MM.1S (cell line): ENCODE results near the gene ISOC1.

ENCODE experiments used
- DNase-seq: peaks from one replicate; pipeline ENCODE4 v3.0.0-alpha.2; 2015
- H2AFZ ChIP-seq: fragments of 300-600 bp; sonication (generic); 2 replicates; pipeline ENCODE4 v1.6.0; 2016; ENCODE audit warnings: antibody characterized with exemption, low read length
- H3F3A ChIP-seq: fragments of 300-600 bp; sonication (generic); 2 replicates; pipeline ENCODE4 v1.6.1; 2016; ENCODE audit warnings: mild to moderate bottlenecking, antibody characterized with exemption, low read length, moderate library complexity, mixed read lengths; ENCODE audit not compliant: insufficient read depth
- H3K27ac ChIP-seq: fragments of 300-600 bp; sonication (generic); 2 replicates; pipeline ENCODE4 v1.5.1; 2016; ENCODE audit warnings: mild to moderate bottlenecking, low read length
- H3K27me3 ChIP-seq: fragments of 300-600 bp; sonication (generic); replicated peaks from 2 replicates; pipeline ENCODE4 v1.6.0; 2016; ENCODE audit warnings: low read length; ENCODE audit not compliant: insufficient read depth
- H3K36me3 ChIP-seq: fragments of 300-600 bp; sonication (generic); replicated peaks from 2 replicates; pipeline ENCODE4 v1.6.1; 2016; ENCODE audit warnings: mild to moderate bottlenecking, low read length, mixed read lengths; ENCODE audit not compliant: insufficient read depth
- H3K4me1 ChIP-seq: fragments of 300-600 bp; sonication (generic); 2 replicates; pipeline ENCODE4 v1.6.1; 2016; ENCODE audit warnings: low read length, mixed read lengths
- H3K4me2 ChIP-seq: fragments of 300-600 bp; sonication (generic); 2 replicates; pipeline ENCODE4 v1.6.0; 2016; ENCODE audit warnings: low read depth, low read length
- H3K4me3 ChIP-seq: fragments of 300-600 bp; sonication (generic); 2 replicates; pipeline ENCODE4 v1.5.1; 2016; ENCODE audit warnings: low read length, mixed read lengths
- H3K79me2 ChIP-seq: fragments of 300-600 bp; sonication (generic); 2 replicates; pipeline ENCODE4 v1.6.1; 2016; ENCODE audit warnings: mixed run types, low read length, mixed read lengths
- H3K9ac ChIP-seq: fragments of 300-600 bp; sonication (generic); 2 replicates; pipeline ENCODE4 v1.6.1; 2016; ENCODE audit warnings: low read length, mixed read lengths
- H3K9me2 ChIP-seq: fragments of 300-600 bp; sonication (generic); replicated peaks from 2 replicates; pipeline ENCODE4 v1.6.1; 2016; ENCODE audit warnings: mild to moderate bottlenecking, low read length, mixed read lengths; ENCODE audit not compliant: insufficient read depth
- H3K9me3 ChIP-seq: fragments of 300-600 bp; sonication (generic); replicated peaks from 2 replicates; pipeline ENCODE4 v1.6.1; 2016; ENCODE audit warnings: mild to moderate bottlenecking, low read length, mixed read lengths; ENCODE audit not compliant: insufficient read depth
- H4K20me1 ChIP-seq: fragments of 300-600 bp; sonication (generic); 2 replicates; pipeline ENCODE4 v1.6.1; 2016; ENCODE audit warnings: mild to moderate bottlenecking, low read length, moderate library complexity, mixed read lengths; ENCODE audit not compliant: insufficient read depth
- EZH2 ChIP-seq: fragments of 300-600 bp; sonication (generic); optimal IDR thresholded peaks from 2 replicates; pipeline ENCODE3; 2017; ENCODE audit warnings: low read depth, mild to moderate bottlenecking, antibody characterized with exemption, low read length, mixed read lengths
- EZH2phosphoT487 ChIP-seq: fragments of 300-600 bp; sonication (generic); IDR thresholded peaks from 2 replicates; pipeline ENCODE4 v1.6.1; 2018; ENCODE audit warnings: antibody characterized with exemption, low read length
- TF ChIP-seq, protein P1 (sequence below): fragments of 300-600 bp; sonication (generic); IDR thresholded peaks from 2 replicates; pipeline ENCODE4 v1.5.1; 2016; ENCODE audit warnings: antibody characterized with exemption, low read length, mixed read lengths

ISOC1 gene

DNA sequence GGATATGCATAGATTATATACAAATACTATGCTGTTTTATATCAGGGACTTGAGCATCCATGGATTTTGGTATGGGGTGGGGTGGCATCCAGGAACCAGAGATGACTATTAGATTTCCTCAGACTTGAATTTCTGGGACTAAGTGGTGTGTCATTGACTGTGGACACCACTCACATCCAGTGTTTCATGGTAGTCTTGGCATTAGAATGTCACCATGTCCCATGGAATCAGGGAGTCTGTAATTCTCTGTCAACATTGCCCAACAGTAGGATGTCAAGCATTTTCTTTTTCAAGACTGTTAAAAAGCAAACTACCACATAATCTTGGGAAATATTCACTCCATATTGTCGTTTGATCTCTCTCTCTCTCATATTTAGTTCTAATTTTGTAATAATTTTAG, 13.1 kb downstream of the ISOC1 start:
- no peak overlapping the region for H3K4me3 ChIP-seq
- H3K36me3 ChIP-seq = 0 out of 2 replicates have a peak, but pooled peaks cover 6% of the 10 kb centered on the region

GRCh38 chr5:129110742-129111141, 16.2 kb downstream of the ISOC1 start:
- Histone ChIP-seq H3K27ac (no peak overlapping the region), H3K27me3 (no peaks in the 10 kb centered on the region), H3K36me3 (0 out of 2 replicates have a peak, but pooled peaks cover 6% of the 10 kb centered on the region), H3K79me2 (no peaks in the 10 kb centered on the region), H2AFZ (no peak overlapping the region), H3K4me1 (no peaks in the 10 kb centered on the region), H3K4me3 (no peak overlapping the region), H3F3A (no peaks in the 10 kb centered on the region), H3K9ac (no peak overlapping the region), H4K20me1 (no peaks in the 10 kb centered on the region), H3K9me3 (no peaks in the 10 kb centered on the region), H3K9me2 (no peaks in the 10 kb centered on the region), H3K4me2 (no peak overlapping the region)
- no peak for DNase-seq
- TF ChIP-seq EZH2 (no peak), EZH2phosphoT487 (no peak)
- TF ChIP-seq, protein P1, sequence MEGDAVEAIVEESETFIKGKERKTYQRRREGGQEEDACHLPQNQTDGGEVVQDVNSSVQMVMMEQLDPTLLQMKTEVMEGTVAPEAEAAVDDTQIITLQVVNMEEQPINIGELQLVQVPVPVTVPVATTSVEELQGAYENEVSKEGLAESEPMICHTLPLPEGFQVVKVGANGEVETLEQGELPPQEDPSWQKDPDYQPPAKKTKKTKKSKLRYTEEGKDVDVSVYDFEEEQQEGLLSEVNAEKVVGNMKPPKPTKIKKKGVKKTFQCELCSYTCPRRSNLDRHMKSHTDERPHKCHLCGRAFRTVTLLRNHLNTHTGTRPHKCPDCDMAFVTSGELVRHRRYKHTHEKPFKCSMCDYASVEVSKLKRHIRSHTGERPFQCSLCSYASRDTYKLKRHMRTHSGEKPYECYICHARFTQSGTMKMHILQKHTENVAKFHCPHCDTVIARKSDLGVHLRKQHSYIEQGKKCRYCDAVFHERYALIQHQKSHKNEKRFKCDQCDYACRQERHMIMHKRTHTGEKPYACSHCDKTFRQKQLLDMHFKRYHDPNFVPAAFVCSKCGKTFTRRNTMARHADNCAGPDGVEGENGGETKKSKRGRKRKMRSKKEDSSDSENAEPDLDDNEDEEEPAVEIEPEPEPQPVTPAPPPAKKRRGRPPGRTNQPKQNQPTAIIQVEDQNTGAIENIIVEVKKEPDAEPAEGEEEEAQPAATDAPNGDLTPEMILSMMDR = no peak

More for the DNA sequence above, 13.1 kb downstream of the ISOC1 start:
- no peaks in the 10 kb centered on the region for H3F3A ChIP-seq
- H3K27ac ChIP-seq = no peak overlapping the region
- H3K27me3 ChIP-seq = no peaks in the 10 kb centered on the region
- H3K79me2 ChIP-seq = peaks cover 14% of the 10 kb centered on the region
- H4K20me1 ChIP-seq = no peaks in the 10 kb centered on the region
- no peaks in the 10 kb centered on the region for H3K9me3 ChIP-seq
- H3K9ac ChIP-seq = no peak overlapping the region
- DNase-seq = no peak
- no peak overlapping the region for H3K4me2 ChIP-seq
- H3K4me1 ChIP-seq = no peaks in the 10 kb centered on the region
- H3K9me2 ChIP-seq = no peaks in the 10 kb centered on the region
- no peak overlapping the region for H2AFZ ChIP-seq
- no peak for TF ChIP-seq EZH2
- no peak for TF ChIP-seq EZH2phosphoT487
- TF ChIP-seq, protein P1 = no peak

DNA sequence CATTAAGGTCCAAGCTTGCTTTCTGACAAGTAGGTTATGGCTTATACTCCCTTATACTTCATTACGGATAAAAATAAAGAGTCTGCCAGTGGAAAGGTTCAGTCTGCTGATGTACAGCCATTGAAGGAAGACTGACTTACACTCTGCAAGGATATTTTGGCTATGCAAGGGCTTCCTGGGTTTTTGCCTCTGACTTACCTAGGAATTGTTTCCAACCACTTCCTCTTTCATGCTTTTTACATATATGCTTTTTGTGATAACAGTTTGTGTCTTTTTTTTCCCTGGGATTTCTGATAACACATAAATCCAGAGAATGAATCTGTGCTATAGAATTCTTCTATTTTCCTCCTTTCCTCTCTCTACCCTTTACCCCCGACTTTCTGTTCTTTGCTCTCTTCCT, 16.8 kb downstream of the ISOC1 start:
- no peaks in the 10 kb centered on the region for H3K79me2 ChIP-seq
- no peaks in the 10 kb centered on the region for H3F3A ChIP-seq
- no peak overlapping the region for H3K4me3 ChIP-seq
- H3K27me3 ChIP-seq = no peaks in the 10 kb centered on the region
- no peaks in the 10 kb centered on the region for H3K9me2 ChIP-seq
- H3K9ac ChIP-seq = no peak overlapping the region
- H3K27ac ChIP-seq = no peak overlapping the region
- no peak overlapping the region for H2AFZ ChIP-seq
- H4K20me1 ChIP-seq = no peaks in the 10 kb centered on the region
- H3K36me3 ChIP-seq = 0 out of 2 replicates have a peak, but pooled peaks cover 6% of the 10 kb centered on the region
- no peaks in the 10 kb centered on the region for H3K4me1 ChIP-seq
- no peak for DNase-seq
- H3K4me2 ChIP-seq = no peak overlapping the region
- no peaks in the 10 kb centered on the region for H3K9me3 ChIP-seq
- TF ChIP-seq, protein P1 = no peak
- TF ChIP-seq EZH2 (no peak), EZH2phosphoT487 (no peak)
